Measurements from ENCODE around the gene PCDH9. TPM values are rescaled to one million over a fixed set of nuclear protein-coding genes. Genes with fewer than 3 reads are reported as not detected.

Gene PCDH9
- total and polyA plus RNA-seq, 2 of the 13 experiments (the other 11 are each of a cell fraction or from before 2014, with no cell fraction given), result 0.09 TPM; not detected in 1

GRCh38 chr13:66790861-66791260 is 439.3 kb downstream of the PCDH9 start:
- 3% methylated on average over 2 of the region's 2 CpGs for WGBS (ENCODE audit: low lambda C conversion rate)
- intact Hi-C loops (cut with micrococcal nuclease; ENCODE audit: unreplicated experiment), result no loop called here
- FAIRE-seq (no peak), ATAC-seq (no peak), DNase-seq (ENCODE audit: low spot score) (no peak)
- H3K36me3 ChIP-seq (replicated peaks in 1 of 2; ENCODE audit: control insufficient read depth in 1 of 2, insufficient read depth in 2 of 2, low read length in 2 of 2), result no peaks in the 10 kb centered on the region
- H3K4me2 ChIP-seq (ENCODE audit: low read depth, low read length), result no peak overlapping the region
- H3K4me3 ChIP-seq (replicated peaks in 1 of 3; ENCODE audit: insufficient read depth in 1 of 3, low read depth in 2 of 3, low read length in 3 of 3), result no peak overlapping the region
- H3K27me3 ChIP-seq (ENCODE audit: control insufficient read depth in 1 of 2, insufficient read depth in 2 of 2, low read length in 2 of 2), result no peaks in the 10 kb centered on the region
- POLR2A ChIA-PET, result no interaction called here
- H4K20me1 ChIP-seq (ENCODE audit: insufficient read depth, low read length), result no peaks in the 10 kb centered on the region
- in situ Hi-C loops (cut with HindIII; ENCODE audit: extremely low pct_ligation_motif_present, low pct_unique_long_range_greater_than_20kb), result no loop called here
- H3K27ac ChIP-seq (ENCODE audit: extremely low read length, insufficient read depth, low read length), result no peak overlapping the region
- CTCF ChIA-PET (ENCODE audit: low intra/inter-chr PET ratio, low total read pairs), result no interaction called here
- TF ChIP-seq ZNF34 (CRISPR knock-in tag; IDR thresholded peaks at IDR 0.05; ENCODE audit: borderline replicate concordance) (no peak), SALL1 (CRISPR knock-in tag; IDR thresholded peaks at IDR 0.05) (no peak), TEAD3 (CRISPR knock-in tag; optimal IDR thresholded peaks at IDR 0.05; ENCODE audit: borderline replicate concordance) (no peak), FOXM1 (CRISPR knock-in tag; IDR thresholded peaks at IDR 0.05) (no peak), ZNF326 (CRISPR knock-in tag; IDR thresholded peaks at IDR 0.05; ENCODE audit: borderline replicate concordance) (no peak), DR1 (CRISPR knock-in tag; IDR thresholded peaks at IDR 0.05) (no peak), FOXJ3 (CRISPR knock-in tag; IDR thresholded peaks at IDR 0.05; ENCODE audit: borderline replicate concordance) (no peak), ZNF790 (CRISPR knock-in tag; IDR thresholded peaks at IDR 0.05; ENCODE audit: borderline replicate concordance) (no peak), MLX (CRISPR knock-in tag; IDR thresholded peaks at IDR 0.05) (no peak), ETV6 (CRISPR knock-in tag; conservative IDR thresholded peaks at IDR 0.05) (no peak), ARNTL (CRISPR knock-in tag; IDR thresholded peaks at IDR 0.05) (no peak), NFYC (CRISPR knock-in tag; IDR thresholded peaks at IDR 0.05) (no peak), KLF11 (CRISPR knock-in tag; IDR thresholded peaks at IDR 0.05) (no peak), MTF1 (CRISPR knock-in tag; IDR thresholded peaks at IDR 0.05) (no peak), ZNF253 (CRISPR knock-in tag; IDR thresholded peaks at IDR 0.05; ENCODE audit: borderline replicate concordance) (no peak), SOX13 (IDR thresholded peaks at IDR 0.05) (no peak), SOX13 (CRISPR knock-in tag; conservative IDR thresholded peaks at IDR 0.05 in 1 of 2, IDR thresholded peaks at IDR 0.05 in 1 of 2) (no peak), TAF1 (CRISPR knock-in tag; IDR thresholded peaks at IDR 0.05) (no peak), ZNF644 (CRISPR knock-in tag; IDR thresholded peaks at IDR 0.05; ENCODE audit: low read depth) (no peak)
- TF ChIP-seq, protein P1, sequence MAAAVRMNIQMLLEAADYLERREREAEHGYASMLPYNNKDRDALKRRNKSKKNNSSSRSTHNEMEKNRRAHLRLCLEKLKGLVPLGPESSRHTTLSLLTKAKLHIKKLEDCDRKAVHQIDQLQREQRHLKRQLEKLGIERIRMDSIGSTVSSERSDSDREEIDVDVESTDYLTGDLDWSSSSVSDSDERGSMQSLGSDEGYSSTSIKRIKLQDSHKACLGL (CRISPR knock-in tag; IDR thresholded peaks at IDR 0.05), result no peak
- TF ChIP-seq, protein P2, sequence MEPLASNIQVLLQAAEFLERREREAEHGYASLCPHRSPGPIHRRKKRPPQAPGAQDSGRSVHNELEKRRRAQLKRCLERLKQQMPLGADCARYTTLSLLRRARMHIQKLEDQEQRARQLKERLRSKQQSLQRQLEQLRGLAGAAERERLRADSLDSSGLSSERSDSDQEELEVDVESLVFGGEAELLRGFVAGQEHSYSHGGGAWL (CRISPR knock-in tag; IDR thresholded peaks at IDR 0.05), result no peak
- H3K4me1 ChIP-seq (ENCODE audit: insufficient read depth, low read length), result no peaks in the 10 kb centered on the region
- H2AFZ ChIP-seq (ENCODE audit: low read length), result no peak overlapping the region
- no TSS peak for BruUV-seq (replicated peaks)
- H3K79me2 ChIP-seq (ENCODE audit: insufficient read depth, low read length), result no peaks in the 10 kb centered on the region
- H3K9ac ChIP-seq (ENCODE audit: insufficient read depth, low read depth, low read length), result no peak overlapping the region
- H3K9me3 ChIP-seq (ENCODE audit: low read length), result no peaks in the 10 kb centered on the region
